Activated CD4-positive, alpha-beta T cell treated with anti-CD3 and anti-CD28 coated beads for 4 hours (primary cell): Measurements from ENCODE around the gene INSL4.

Experiments
- DNase-seq, 2 donors: peaks; one replicate each; pipeline ENCODE4 v3.0.0-alpha.2; 2020

Gene INSL4

GRCh38 chr9:5231212-5231611 lies at the start of gene INSL4:
INSL4 (plus strand) TSS chr9:5231419; CDS start chr9:5231524, 105 bp downstream.
- no peak for DNase-seq

- DNase-seq, result no peak
These were observed 46.4 kb upstream of the INSL4 start for GRCh38 chr9:5184776-5185175.

DNA sequence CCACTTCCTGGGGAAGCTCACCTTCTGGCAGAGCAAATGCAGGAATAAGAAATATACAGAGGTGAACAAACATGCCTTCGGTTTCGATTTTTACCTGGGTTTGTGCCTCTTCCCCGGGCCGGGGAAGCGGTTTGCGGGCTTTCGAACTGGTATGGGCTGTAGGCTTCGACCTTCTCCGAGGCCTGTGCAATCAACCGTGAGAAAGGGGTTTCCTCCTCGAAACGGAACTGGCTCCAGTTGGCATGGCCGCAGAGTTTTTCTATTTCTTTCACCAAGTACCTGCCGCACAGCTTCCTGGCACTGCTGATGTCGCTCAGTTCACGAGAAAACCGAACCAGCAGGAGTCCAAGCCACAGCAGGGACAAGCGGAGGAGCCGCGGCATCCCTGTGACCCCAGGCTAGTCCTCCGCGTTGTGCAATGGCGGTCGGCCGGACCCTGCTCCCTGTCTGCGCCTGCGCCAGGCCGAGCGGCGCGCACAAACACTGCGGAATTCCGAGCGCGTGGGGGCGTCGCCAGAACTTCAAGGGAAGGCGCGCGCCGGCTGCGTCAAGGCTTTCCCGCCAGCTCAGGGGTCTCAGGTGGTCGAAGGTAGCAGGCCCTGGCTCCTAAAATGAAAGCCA lies 45.9 kb upstream of the INSL4 start, which contains the start of gene INSL6:
Gene INSL6 (minus strand): TSS at position 420 of the 621 bp plus-strand sequence. CDS start 37 bp downstream, at position 383.
- DNase-seq, result no peak

DNA sequence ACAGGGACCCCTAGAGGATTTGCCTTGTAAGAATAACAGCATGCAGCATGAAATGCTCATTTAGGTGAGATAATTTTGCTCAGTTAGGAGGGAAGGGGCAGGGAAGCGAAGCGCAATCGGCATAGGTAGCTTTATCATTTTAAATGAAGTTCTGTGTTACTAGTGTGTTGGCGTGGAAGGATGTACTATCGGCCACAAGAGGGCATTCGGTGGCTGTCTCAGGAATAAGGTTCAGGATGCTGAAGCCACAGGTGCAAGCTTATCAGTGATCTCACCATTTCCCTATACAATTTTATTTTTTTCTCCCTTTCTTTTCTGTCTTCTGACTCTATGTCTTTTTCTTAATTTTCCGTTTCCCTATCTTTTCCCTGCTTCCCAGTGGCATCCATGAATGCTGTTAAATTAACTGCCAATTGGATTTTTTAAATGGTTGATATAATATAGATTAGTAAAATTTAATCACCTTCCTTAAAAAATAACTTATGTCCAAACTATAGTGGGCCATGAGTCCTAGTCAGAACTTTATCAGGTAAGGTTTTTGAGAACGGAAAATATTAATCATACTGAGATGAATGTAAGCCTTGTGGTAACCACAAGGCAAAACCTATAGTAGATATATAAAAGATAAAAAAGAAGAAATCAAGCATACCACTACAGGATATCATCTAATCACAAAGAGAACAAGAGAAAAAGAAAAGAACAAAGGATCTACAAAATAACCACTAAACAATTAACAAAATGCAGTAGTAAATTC lies 44.6 kb upstream of the INSL4 start:
- peak; percentile 54 to 60 for DNase-seq

- DNase-seq, result no peak
These were observed 42.9 kb upstream of the INSL4 start for GRCh38 chr9:5188060-5188984.

GRCh38 chr9:5191985-5192384 lies 39.2 kb upstream of the INSL4 start:
- no peak for DNase-seq

- no peak for DNase-seq
These were observed 37.9 kb upstream of the INSL4 start for GRCh38 chr9:5193345-5193744.

DNA sequence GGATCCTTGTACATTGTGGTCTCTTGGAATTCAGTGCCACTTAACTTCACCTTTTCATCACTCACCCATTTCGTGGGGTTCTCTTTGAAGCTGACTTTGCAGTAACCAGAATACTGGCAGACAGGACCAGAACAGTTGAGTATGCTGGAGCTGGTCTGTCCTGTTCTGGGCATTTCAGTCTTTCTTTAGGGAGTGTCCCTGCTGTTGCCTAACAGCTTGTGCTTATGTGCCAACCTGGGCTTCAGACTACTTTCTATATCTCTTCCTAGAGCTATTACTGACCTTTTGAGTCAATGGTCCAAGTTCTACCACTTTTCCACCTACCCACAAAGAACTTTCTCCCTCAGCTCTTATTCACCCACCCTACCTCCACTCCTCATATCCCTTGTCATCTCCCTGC lies 35.8 kb upstream of the INSL4 start:
- no peak for DNase-seq

DNA sequence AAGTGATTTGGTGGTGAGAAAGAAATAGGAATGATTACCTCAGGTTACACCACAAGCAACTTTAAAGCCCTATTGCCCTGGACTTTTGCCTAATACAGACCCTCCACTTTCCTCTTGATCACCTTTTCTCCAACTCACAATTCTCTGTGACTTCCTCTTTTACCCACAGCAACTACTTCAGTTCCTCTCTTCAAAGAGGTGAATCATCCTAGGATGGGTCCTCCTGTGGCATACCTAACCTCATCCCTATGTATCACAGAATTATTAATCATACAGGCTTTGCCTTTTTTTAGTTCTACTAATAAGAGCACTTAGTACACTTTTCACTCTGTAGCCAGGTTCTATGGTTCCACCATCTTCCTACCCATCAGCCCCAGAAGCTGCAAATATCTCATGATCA lies 26.1 kb upstream of the INSL4 start:
- DNase-seq, result no peak

DNA sequence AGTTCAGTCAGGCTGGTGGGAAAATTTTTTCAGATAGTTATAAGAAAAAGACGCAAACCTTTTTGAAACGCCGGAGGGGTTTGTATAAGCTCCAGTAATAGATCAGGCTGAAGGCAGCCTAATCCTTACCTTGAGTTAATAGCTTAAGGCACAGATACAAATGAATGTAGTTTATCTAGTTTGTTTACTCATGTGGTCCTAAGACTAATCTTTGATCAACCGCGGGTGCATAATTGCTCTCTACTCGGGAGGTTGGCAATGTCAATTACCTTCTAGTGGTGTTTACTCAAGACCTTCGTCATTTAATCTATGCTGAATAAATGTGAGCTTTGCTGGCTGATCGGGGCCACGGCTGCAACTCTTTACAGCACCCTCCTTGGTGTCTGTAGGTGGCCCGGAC lies 665 bp upstream of the INSL4 start:
- no peak for DNase-seq

DNA sequence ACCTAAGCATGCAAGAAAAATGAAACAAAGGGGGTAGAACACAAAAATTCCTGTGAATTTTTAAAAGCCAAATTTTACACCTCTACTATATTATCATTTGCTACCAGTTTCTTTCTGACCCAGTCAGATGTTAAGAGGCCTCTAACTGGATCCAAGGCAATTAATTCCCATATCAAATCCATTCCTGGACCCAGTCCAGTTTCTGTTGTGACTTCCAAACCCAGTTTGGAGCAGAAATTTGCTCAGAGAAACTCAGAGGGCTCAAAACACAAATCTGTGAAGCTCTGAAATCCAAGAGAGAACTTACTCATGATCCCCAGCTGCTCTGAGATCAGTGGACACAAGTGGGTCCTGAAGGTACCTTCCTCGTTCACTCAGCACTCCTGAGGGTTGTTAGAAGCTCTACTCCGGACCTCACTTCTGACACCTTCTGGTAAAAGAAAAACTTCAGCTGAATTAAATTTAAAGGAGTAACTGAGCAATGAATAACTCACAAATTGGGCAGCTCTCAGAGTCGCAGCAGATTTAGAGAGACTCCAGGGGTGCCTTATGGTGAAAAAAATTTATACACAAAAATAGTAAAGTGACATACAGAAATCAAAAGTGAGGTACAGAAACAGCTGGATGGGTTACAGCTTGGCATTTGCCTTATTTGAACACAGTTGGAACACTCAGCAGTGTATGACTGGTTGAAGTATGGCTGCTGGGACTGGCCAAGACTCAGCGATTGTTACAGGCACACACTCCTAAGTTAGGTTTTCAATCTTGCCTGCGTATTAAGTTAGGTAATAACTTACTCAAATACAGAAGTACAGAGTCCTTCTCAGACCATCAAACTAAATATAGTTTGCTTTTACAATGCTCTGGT lies 32.4 kb downstream of the INSL4 start:
- DNase-seq, result no peak

GRCh38 chr9:5264219-5264595 lies 33.0 kb downstream of the INSL4 start:
- DNase-seq, result no peak

GRCh38 chr9:5265939-5266338 lies 34.7 kb downstream of the INSL4 start:
- no peak for DNase-seq

DNA sequence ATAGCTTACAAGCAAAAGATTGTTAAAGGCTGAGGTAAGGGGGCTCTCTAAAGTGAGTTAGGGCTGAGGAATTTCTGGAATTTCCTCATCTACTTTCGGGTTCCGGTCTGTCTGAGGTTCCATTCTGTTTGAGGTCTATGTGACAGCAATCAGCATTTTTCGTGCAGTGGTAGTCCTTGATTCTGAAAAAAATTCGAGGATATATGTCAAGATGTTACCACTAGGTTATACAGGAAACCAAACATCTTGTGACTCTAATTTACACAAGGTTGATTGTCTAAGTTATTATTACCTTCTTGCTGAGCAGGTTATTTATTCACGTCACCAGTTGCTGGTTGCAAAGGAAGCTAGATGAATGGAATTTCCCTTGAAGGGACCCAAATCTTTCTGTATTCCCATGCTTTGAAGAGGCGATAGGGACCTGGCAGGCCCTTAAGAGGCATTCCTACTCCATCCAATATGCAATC lies 38.1 kb downstream of the INSL4 start:
- DNase-seq, result no peak

- no peak for DNase-seq
These were observed 43.6 kb downstream of the INSL4 start for GRCh38 chr9:5274770-5275169.

DNA sequence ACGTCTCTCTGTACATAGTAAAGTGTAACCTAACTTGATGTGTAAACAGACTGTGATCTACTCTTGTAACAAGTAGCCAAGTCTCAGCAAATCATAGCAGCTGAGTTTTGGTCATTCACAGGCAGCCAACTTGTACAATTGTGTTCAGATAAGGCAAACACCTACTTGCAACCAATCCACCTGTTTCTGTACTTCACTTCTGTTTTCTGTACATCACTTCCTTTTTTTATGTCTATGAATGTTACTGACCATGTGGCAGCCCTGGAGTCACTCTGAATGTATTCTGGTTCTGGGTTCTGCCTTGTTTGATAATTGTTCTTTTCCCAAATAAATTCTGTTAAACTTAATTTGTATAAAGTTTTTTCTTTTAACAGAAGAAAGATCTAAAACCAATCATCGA lies 47.3 kb downstream of the INSL4 start:
- DNase-seq, result no peak
